ENCODE data around the gene TEN1. TPM values are rescaled to one million over a fixed set of nuclear protein-coding genes. Genes with fewer than 3 reads are reported as not detected.

TEN1 gene
- total RNA-seq, 1 donor from 2014 or later = 10.9 TPM

DNA sequence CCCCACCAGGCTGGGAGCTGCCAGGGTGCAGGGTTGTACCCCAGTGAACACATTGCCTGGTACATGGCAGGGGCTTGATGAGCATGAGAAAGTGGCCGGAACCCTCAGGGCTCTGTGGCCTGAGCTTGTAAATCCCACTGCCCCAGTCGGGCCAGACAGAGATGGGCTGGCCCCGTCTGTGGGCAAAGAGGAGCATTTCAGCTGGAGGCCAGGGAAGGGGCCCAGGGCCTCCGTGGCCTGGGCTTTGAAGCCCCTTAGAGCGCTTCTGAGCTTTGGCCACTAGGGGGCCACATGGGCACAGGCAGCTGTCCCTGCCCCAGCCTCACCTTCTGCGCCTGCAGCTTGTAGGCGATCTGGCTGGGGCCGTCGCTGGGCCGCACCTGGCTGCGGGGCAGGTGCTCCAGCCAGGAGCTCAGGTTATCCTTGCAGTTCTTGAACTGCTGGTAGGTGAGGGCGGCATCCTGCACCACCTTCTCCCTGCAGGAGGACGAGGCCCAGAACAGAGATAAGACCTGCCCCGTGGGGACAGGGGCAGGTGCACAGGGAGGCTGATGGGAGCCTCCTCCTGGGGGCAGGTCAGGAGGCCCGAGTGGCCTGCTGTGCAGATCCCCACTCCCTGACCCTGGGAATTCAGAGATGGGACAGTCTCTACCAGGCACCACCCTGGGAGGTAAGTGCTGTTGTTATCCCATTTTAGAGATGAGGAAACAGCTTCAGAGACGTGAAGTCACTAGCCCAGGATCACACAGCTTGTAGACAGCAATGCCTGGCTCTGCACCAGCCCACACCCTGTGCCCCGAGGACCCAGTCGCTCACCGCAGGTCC, 35.3 kb downstream of the TEN1 start:
- H3K27ac ChIP-seq = no peak overlapping the region
- intact Hi-C loops (cut with DNase I) = no loop called here
- TF ChIP-seq, protein P1, sequence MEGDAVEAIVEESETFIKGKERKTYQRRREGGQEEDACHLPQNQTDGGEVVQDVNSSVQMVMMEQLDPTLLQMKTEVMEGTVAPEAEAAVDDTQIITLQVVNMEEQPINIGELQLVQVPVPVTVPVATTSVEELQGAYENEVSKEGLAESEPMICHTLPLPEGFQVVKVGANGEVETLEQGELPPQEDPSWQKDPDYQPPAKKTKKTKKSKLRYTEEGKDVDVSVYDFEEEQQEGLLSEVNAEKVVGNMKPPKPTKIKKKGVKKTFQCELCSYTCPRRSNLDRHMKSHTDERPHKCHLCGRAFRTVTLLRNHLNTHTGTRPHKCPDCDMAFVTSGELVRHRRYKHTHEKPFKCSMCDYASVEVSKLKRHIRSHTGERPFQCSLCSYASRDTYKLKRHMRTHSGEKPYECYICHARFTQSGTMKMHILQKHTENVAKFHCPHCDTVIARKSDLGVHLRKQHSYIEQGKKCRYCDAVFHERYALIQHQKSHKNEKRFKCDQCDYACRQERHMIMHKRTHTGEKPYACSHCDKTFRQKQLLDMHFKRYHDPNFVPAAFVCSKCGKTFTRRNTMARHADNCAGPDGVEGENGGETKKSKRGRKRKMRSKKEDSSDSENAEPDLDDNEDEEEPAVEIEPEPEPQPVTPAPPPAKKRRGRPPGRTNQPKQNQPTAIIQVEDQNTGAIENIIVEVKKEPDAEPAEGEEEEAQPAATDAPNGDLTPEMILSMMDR (IDR thresholded peaks at IDR 0.05) = peak; percentile 97
- no peak overlapping the region for H3K4me3 ChIP-seq
- no peaks in the 10 kb centered on the region for H3K9me3 ChIP-seq
- ATAC-seq (peak; percentile 92), DNase-seq (peak; percentile 87)
- H3K27me3 ChIP-seq = no peaks in the 10 kb centered on the region
- peaks cover 3% of the 10 kb centered on the region for H3K36me3 ChIP-seq
- no peaks in the 10 kb centered on the region for H3K4me1 ChIP-seq

DNA sequence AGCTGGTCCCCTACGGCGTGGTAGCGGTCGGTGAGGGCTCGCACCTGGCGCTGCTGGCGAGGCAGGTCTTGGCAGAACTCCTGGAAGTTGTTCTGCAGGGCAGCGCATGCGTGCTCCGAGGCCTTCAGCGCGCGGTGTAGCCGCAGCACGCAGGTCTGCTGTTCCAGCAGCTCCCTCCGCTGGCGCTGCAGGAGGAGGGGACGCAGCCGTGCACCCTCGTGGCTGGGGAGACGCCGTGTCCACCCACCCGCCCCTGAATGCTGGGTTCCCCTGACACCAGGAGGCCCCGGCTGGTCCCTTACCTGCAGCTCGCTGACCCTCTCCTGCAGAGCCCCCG, 35.9 kb downstream of the TEN1 start:
- no peak for DNase-seq
- H3K4me3 ChIP-seq = no peak overlapping the region
- H3K27ac ChIP-seq = no peak overlapping the region
- intact Hi-C loops (cut with DNase I) = no loop called here
- no peaks in the 10 kb centered on the region for H3K27me3 ChIP-seq
- peaks cover 3% of the 10 kb centered on the region for H3K36me3 ChIP-seq
- no peak for ATAC-seq
- H3K4me1 ChIP-seq = no peaks in the 10 kb centered on the region
- H3K9me3 ChIP-seq = no peaks in the 10 kb centered on the region
- TF ChIP-seq, protein P1 (IDR thresholded peaks at IDR 0.05) = no peak

DNA sequence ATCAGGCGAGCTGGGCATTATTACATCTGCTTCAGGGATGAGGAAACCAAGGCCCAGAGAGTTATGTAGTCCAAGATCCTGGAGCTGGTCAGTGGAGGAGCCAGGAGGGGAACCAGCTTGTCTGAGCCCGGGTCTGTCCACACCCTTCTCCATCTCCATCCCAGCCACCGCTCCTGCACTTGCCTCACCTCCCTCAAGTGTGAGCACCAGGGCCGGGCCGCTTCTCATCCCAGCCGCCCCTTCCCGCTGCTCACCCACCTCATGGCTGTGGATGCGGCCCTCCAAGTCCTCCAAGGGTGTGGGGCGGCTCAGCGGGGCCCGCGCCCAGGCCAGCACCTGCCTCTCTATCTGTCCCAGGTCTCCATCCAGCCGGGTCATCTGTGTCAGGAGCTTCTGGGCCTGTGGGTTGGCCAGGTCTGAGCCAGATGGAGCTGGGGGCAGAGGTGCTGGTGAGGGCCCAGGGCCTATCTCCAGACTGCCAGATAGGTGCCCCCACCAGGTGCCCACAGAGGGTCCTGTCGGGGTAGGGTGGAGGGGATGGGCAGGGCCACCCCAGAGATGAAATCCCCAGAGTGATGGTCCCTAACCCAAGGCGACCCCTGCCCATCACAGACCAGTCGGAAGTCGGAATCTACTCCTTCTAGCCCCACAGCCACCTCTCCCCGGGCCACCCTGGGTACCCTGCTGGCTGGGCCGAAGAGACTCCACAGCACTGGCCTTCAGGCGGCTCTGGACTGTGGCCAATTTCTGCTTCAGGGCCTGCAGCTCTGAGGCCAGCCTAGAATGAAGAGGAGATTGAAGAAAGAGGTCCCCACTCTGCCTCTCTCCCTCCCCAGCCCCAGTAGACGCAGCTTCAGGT, 38.7 kb downstream of the TEN1 start:
- TF ChIP-seq, protein P1 (IDR thresholded peaks at IDR 0.05) = no peak
- H3K9me3 ChIP-seq = no peaks in the 10 kb centered on the region
- intact Hi-C loops (cut with DNase I) = no loop called here
- H3K4me1 ChIP-seq = no peaks in the 10 kb centered on the region
- H3K27me3 ChIP-seq = no peaks in the 10 kb centered on the region
- no peak overlapping the region for H3K4me3 ChIP-seq
- ATAC-seq (no peak), DNase-seq (no peak)
- peaks cover 7% of the 10 kb centered on the region for H3K36me3 ChIP-seq
- H3K27ac ChIP-seq = no peak overlapping the region

DNA sequence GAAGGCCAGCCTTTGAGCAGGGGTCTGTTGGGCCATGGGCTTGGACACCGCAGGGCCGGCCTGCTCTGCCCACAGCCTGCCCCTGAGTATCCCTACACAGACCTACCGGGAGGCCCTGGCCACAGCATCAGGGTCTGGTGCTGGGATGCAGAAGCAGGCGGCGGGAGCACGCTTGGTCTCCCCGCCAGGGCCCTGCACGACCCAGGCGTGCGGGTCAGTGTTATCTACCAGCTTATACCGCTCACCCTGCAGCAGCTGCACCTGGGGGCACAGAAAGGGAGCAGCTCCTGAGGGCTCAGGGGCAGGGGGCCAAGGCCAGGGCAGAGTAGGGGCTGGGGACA, 39.3 kb downstream of the TEN1 start:
- no peak for DNase-seq
- Histone ChIP-seq H3K27me3 (no peaks in the 10 kb centered on the region), H3K36me3 (peaks cover 13% of the 10 kb centered on the region), H3K27ac (no peak overlapping the region), H3K9me3 (no peaks in the 10 kb centered on the region), H3K4me1 (no peaks in the 10 kb centered on the region), H3K4me3 (no peak overlapping the region)
- TF ChIP-seq, protein P1 (IDR thresholded peaks at IDR 0.05) = no peak
- intact Hi-C loops (cut with DNase I) = no loop called here
- no peak for ATAC-seq

DNA sequence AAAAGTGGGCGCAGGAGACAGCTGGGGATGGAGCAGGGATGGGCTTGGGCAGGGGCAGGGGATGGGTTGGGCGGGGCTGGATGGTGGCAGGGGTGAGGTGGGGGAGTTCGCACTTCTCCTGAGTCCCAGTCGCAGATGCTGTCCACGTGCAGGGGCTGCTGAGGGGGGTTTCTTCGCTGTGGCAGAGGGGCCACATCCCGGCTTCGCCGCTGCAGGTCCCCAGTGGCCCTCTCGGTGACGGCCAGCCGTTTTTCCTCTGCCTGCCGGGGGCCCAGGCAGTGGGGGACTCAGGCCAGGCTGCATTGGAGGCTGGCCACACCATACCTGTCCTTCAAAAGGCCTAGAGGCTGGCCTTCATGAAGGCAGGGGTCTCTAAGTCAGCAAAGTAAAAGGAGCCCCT, 39.8 kb downstream of the TEN1 start:
- Histone ChIP-seq H3K27ac (no peak overlapping the region), H3K9me3 (no peaks in the 10 kb centered on the region), H3K4me3 (no peak overlapping the region), H3K36me3 (peaks cover 13% of the 10 kb centered on the region), H3K27me3 (no peaks in the 10 kb centered on the region), H3K4me1 (no peaks in the 10 kb centered on the region)
- no peak for DNase-seq
- TF ChIP-seq, protein P1 (IDR thresholded peaks at IDR 0.05) = no peak
- intact Hi-C loops (cut with DNase I) = no loop called here
- ATAC-seq = no peak

Measured in upper lobe of right lung (tissue), 1 donor.